BLaER1 treated with 17β-estradiol and CSF1 and Interleukin-3, amounts not matched to agents 10 nM and 100 nM (cell line): ENCODE measurements around the gene CTDNEP1.

Source experiments
- H3K27ac ChIP-seq, 11 experiments: shearing (Covaris generic); formaldehyde crosslinking; 2 replicates each; pipeline ENCODE4 v1.8.1; 2022
- H3K27me3 ChIP-seq, 11 experiments: shearing (Covaris generic); formaldehyde crosslinking; 2 replicates each; pipeline ENCODE4 v1.8.1; 2022
- H3K36me3 ChIP-seq, 11 experiments: shearing (Covaris generic); formaldehyde crosslinking; 2 replicates each; pipeline ENCODE4 v1.8.1; 2022
- H3K4me1 ChIP-seq, 10 experiments: shearing (Covaris generic); formaldehyde crosslinking; 2 replicates each; pipeline ENCODE4 v1.8.1; 2022
- H3K4me2 ChIP-seq, 11 experiments: shearing (Covaris generic); formaldehyde crosslinking; 2 replicates each; pipeline ENCODE4 v1.8.1; 2022
- H3K4me3 ChIP-seq, 10 experiments: shearing (Covaris generic); formaldehyde crosslinking; 2 replicates each; pipeline ENCODE4 v1.8.1; 2022
- H3K9ac ChIP-seq, 11 experiments: shearing (Covaris generic); formaldehyde crosslinking; 2 replicates each; pipeline ENCODE4 v1.8.1; 2022
- H3K9me3 ChIP-seq, 11 experiments: shearing (Covaris generic); formaldehyde crosslinking; replicated peaks in 1 of 11; 2 replicates each; pipeline ENCODE4 v1.8.1; 2022
- H4K20me1 ChIP-seq, 11 experiments: shearing (Covaris generic); formaldehyde crosslinking; 2 replicates each; pipeline ENCODE4 v1.8.1; 2022
- Cebpa-rat ChIP-seq, 11 experiments: shearing (Covaris generic); IDR thresholded peaks; 2 replicates each; pipeline ENCODE4 v1.8.1; 2022

The CTDNEP1 gene

DNA sequence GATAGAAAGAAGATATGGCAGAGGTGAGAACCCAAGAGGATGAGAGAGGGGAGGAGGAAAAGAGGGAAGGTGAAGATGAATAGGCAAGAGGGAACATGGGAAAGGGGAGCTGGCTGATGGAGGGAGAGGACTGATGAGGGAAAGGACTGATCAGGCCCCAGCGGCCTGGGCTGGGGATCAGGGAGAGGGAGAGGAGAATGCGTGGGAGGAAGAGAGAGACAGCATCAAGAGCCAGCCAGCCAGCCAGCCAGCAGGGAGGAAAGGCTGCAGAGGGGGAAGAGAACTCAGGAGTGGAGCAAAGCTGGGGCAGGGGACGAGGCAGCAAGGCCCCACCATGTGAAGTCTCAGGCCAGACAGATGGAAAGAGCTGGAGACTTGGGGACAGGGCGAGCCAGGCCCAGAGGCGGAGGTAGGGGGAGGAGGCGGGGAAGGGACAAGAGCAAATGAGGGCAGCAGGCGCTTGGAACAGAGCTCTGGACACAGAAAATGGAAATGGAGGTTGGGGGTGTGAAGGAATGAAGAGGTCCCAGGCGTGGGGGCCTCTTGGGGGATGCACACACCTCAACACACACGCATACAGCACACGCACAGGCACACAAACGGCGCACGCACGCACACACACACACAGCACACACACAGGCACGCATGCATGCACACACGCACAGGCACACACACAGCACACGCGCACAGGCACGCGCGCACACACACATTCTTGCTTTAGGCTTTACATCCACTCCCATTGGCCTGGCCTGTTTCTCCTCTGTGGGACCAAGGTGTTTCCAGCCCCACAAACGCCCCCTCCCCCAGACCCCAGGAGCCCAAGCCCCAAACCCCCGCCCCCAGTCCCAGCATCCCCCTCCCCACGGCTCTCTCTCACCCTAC, 44.2 kb downstream of the CTDNEP1 start:
- Histone ChIP-seq H3K9me3 (no peaks in the 10 kb centered on the region), H3K36me3 (peaks cover 16 to 45% (median 19%) of the 10 kb centered on the region in 11 experiments), H3K4me1 (peaks cover 33 to 73% (median 59%) of the 10 kb centered on the region in 10 experiments), H3K4me2 (peak overlapping the region in 6 of 11 experiments; percentile 3 to 42 (median 23); a peak in 8 of 22 replicates), H4K20me1 (peaks cover 18 to 93% (median 75%) of the 10 kb centered on the region in 11 experiments; a peak in 20 of 22 replicates), H3K4me3 (no peak overlapping the region), H3K27me3 (no peaks in the 10 kb centered on the region), H3K9ac (peak overlapping the region in 2 of 11 experiments; percentile 18 to 28; a peak in 2 of 22 replicates), H3K27ac (peak overlapping the region in 1 of 11 experiments; percentile 29; a peak in 1 of 22 replicates)
- no peak for TF ChIP-seq Cebpa-rat (IDR thresholded peaks at IDR 0.05)

DNA sequence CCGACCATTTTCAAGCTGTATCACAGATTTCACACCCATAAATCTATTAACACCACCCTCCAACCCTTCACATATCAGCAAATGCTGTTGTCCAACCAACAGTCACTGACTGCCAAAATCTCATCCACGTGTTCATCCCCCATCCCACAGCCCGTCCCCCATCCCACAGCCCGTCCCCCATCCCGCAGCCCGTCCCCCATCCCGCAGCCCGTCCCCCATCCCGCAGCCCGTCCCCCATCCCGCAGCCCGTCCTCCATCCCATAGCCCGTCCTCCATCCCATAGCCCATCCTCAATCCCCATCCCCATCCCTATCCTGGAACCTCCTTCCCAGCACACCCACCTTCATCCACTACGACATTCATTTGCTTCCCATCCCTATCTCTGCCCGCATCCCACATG, 46.0 kb downstream of the CTDNEP1 start:
- Histone ChIP-seq H3K9me3 (no peaks in the 10 kb centered on the region), H3K27ac (peak overlapping the region in 10 of 11 experiments; percentile 53 to 78 (median 74); a peak in 19 of 22 replicates), H3K36me3 (peaks cover 34 to 62% (median 37%) of the 10 kb centered on the region in 11 experiments), H3K4me2 (peak overlapping the region; percentile 60 to 94 (median 85)), H3K4me3 (peak overlapping the region; percentile 42 to 68 (median 54); a peak in 14 of 20 replicates), H3K9ac (peak overlapping the region; percentile 59 to 76 (median 69); a peak in 16 of 22 replicates), H3K27me3 (no peaks in the 10 kb centered on the region), H3K4me1 (peaks cover 26 to 61% (median 50%) of the 10 kb centered on the region in 10 experiments), H4K20me1 (peaks cover 17 to 77% (median 62%) of the 10 kb centered on the region in 11 experiments; a peak in 20 of 22 replicates)
- TF ChIP-seq Cebpa-rat (IDR thresholded peaks at IDR 0.05): no peak

DNA sequence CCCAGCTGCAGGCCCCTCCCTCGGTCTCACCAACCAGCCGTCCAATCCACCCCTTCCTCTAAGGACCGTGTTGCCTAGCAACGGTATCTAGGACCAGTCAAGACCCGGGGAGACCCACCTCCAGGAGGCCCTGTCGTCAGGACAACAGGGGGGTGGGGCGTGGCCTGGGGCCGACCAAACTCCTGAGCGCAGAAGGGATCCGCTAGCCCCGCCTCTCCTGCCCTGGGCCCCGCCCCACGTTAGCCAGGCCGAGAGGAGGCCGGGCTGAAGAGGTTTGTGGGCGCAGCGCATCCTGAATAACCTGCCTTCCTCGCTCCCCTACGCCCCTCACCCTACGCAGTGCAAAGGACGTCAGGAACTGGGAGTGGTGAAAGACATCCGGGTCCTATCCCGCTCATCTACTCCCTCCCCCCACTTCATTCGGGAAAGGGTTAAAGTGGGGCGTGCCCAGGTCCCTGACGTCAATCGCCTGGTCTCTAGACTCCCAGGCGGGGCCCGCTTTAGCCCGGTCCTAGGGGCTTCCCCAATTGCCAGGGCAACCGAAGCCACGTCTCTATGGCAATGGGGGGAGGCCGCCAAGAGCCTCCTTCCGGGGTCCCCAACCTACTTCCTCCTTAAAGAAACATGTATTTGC, 46.6 kb downstream of the CTDNEP1 start:
- TF ChIP-seq Cebpa-rat (IDR thresholded peaks at IDR 0.05): no peak
- Histone ChIP-seq H3K36me3 (peaks cover 40 to 62% (median 43%) of the 10 kb centered on the region in 11 experiments), H3K4me1 (peaks cover 26 to 56% (median 47%) of the 10 kb centered on the region in 10 experiments), H4K20me1 (peaks cover 14 to 71% (median 55%) of the 10 kb centered on the region in 11 experiments; a peak in 19 of 22 replicates), H3K9ac (peak overlapping the region; percentile 59 to 76 (median 69)), H3K9me3 (no peaks in the 10 kb centered on the region), H3K27me3 (no peaks in the 10 kb centered on the region), H3K4me2 (peak overlapping the region; percentile 60 to 94 (median 85)), H3K4me3 (peak overlapping the region; percentile 42 to 68 (median 54)), H3K27ac (peak overlapping the region; percentile 33 to 78 (median 74); a peak in 21 of 22 replicates)

DNA sequence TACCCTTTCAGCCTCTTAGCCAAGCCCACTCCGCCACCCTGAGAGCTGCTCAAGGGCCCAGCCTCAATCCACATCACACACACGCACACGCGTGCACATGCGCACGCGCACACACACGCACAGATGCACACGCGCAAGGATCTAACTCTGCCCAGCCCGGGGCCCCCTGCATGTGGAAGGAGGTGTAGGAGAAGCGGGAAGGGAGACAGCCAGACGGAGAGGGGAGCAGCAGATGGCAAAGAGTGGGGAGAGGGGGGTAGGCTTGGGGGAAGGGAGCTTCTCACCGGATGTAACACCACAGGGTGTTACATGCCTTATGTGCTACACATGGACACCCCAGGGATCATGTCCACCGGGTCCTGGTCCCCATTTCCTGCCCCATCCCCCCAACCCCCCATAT, 47.2 kb downstream of the CTDNEP1 start:
- H3K4me2 ChIP-seq: peak overlapping the region; percentile 60 to 94 (median 85)
- peak overlapping the region in 10 of 11 experiments; percentile 53 to 78 (median 74); a peak in 20 of 22 replicates for H3K27ac ChIP-seq
- peaks cover 14 to 65% (median 49%) of the 10 kb centered on the region in 11 experiments; a peak in 19 of 22 replicates for H4K20me1 ChIP-seq
- peak overlapping the region in 9 of 10 experiments; percentile 42 to 68 (median 54); a peak in 18 of 20 replicates for H3K4me3 ChIP-seq
- TF ChIP-seq Cebpa-rat (IDR thresholded peaks at IDR 0.05): no peak
- peaks cover 45 to 66% (median 49%) of the 10 kb centered on the region in 11 experiments for H3K36me3 ChIP-seq
- H3K27me3 ChIP-seq: no peaks in the 10 kb centered on the region
- peak overlapping the region; percentile 59 to 76 (median 69); a peak in 20 of 22 replicates for H3K9ac ChIP-seq
- peaks cover 26 to 52% (median 47%) of the 10 kb centered on the region in 10 experiments for H3K4me1 ChIP-seq
- H3K9me3 ChIP-seq: no peaks in the 10 kb centered on the region

DNA sequence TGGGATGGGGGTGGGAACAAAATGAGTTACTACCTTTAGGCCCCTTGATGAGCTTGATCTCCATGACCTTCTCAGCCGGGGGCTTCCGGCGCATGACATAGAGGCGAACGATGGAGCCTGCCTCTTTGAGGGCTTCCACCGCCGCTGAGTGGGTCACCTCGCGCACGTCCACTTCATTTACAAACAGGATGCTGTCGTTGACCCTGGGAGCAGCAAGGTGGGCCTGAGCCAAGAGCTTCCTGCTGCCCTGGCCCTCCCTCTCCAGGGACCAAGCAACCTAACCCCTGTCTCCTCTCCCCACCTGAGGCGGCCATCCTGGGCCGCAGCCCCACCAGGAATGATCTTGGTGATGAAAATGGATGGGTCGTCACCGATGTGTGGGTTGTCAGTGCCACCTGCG, 48.1 kb downstream of the CTDNEP1 start:
- no peaks in the 10 kb centered on the region for H3K9me3 ChIP-seq
- no peak overlapping the region; a peak in 1 of 22 replicates for H3K9ac ChIP-seq
- peaks cover 26 to 46% (median 41%) of the 10 kb centered on the region in 10 experiments for H3K4me1 ChIP-seq
- H3K27ac ChIP-seq: peak overlapping the region in 1 of 11 experiments; percentile 78; a peak in 1 of 22 replicates
- H3K27me3 ChIP-seq: no peaks in the 10 kb centered on the region
- H3K36me3 ChIP-seq: peaks cover 53 to 66% (median 57%) of the 10 kb centered on the region in 11 experiments
- peaks cover 13 to 56% (median 40%) of the 10 kb centered on the region in 11 experiments; a peak in 18 of 22 replicates for H4K20me1 ChIP-seq
- no peak for TF ChIP-seq Cebpa-rat (IDR thresholded peaks at IDR 0.05)
- H3K4me2 ChIP-seq: no peak overlapping the region
- no peak overlapping the region for H3K4me3 ChIP-seq

DNA sequence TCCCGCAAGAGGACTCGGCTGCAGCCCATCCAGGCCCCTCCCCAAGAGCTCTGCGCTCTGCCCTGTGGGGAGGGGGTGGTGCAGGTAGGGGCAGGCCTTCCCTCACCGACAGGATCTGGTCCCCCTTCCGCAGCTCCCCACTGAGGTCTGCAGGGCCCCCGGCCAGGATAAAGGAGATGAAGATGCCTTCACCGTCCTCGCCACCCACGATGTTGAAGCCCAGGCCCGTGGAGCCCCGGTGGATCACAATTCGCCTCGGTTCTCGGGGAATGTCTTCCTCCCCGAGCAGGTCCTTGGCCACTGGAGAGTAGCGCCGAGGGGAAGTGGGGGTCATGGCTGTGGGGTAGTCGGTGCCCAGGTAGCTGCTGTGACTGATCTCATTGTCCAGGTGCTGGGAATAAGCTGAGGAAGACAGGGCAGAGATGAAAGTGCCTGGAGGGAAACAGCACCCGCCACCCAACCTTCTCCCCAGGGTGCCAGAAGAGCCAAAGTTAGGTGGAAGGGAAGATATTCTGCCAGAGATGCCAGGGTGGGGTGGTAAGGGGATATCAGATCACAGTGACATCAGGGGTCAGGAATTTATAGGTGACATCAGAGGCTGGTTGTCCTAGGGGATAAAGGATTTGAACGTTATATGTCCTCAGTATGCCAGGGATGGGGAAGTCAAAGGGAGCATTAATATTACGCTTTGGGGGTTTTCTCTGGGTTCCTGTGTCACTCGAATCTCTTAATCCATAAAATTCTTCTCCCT, 54.7 kb downstream of the CTDNEP1 start:
- H3K27me3 ChIP-seq: no peaks in the 10 kb centered on the region
- H3K4me1 ChIP-seq: peaks cover 0 to 7% (median 0%) of the 10 kb centered on the region in 10 experiments; a peak in 2 of 20 replicates
- H3K4me2 ChIP-seq: no peak overlapping the region

DNA sequence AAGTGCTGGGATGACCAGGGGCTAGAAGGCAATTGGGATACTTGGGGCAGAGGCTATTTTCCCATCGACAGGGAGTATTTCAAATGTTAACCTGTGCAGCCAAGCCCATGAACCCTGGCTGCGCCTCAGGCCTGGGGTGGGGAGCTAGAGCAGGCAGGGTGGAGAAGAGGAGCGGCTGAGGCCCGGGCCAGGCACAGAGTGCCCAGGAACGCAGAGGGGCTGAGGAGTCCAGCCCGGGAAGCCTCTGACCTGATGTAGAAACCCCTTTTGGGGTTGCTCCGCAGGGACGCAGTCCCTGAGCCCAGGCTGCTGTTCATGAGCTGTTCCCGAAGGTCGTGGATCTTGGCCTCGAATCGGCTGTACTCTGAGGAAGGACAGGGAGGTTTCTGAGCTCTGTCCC, 55.6 kb downstream of the CTDNEP1 start:
- Histone ChIP-seq H4K20me1 (peaks cover 0 to 57% (median 0%) of the 10 kb centered on the region in 11 experiments; a peak in 8 of 22 replicates), H3K4me1 (peaks cover 0 to 7% (median 0%) of the 10 kb centered on the region in 10 experiments; a peak in 2 of 20 replicates), H3K4me3 (no peak overlapping the region), H3K9ac (no peak overlapping the region), H3K4me2 (no peak overlapping the region), H3K36me3 (peaks cover 90 to 99% (median 95%) of the 10 kb centered on the region in 11 experiments), H3K27ac (no peak overlapping the region), H3K9me3 (no peaks in the 10 kb centered on the region), H3K27me3 (no peaks in the 10 kb centered on the region)
- TF ChIP-seq Cebpa-rat (IDR thresholded peaks at IDR 0.05): no peak

More for the DNA sequence above, 54.7 kb downstream of the CTDNEP1 start:
- Histone ChIP-seq H3K4me3 (no peak overlapping the region), H3K9ac (no peak overlapping the region), H4K20me1 (peaks cover 0 to 48% (median 0%) of the 10 kb centered on the region in 11 experiments; a peak in 8 of 22 replicates), H3K27ac (no peak overlapping the region), H3K9me3 (no peaks in the 10 kb centered on the region), H3K36me3 (peaks cover 91 to 99% (median 95%) of the 10 kb centered on the region in 11 experiments)
- no peak for TF ChIP-seq Cebpa-rat (IDR thresholded peaks at IDR 0.05)
